CD4-positive, alpha-beta memory T cell (primary cell): Measurements from ENCODE around the gene PSMB9. TPM values are rescaled to one million over a fixed set of nuclear protein-coding genes. Genes with fewer than 3 reads are reported as not detected.

ENCODE experiments used
- CTCF ChIA-PET: fragments of 350-600 bp; sonication (Branson Sonifier 250); formaldehyde crosslinking; loops from one replicate; lab custom pipeline; 2021; ENCODE audit warnings: inconsistent platforms; ENCODE audit not compliant: partially characterized antibody; lab: Charles Lee
- POLR2A ChIA-PET: fragments of 350-600 bp; sonication (Branson Sonifier 250); formaldehyde crosslinking; loops from one replicate; lab custom pipeline; 2021; ENCODE audit not compliant: partially characterized antibody; lab: Charles Lee
- DNase-seq, 5 donors: peaks; one replicate each; pipeline versions ENCODE4 v3.0.0 to v3.0.0-alpha.2; 2020 to 2022; ENCODE audit warnings: mixed read lengths in 1 of 5
- H3K27ac ChIP-seq: one replicate; pipeline ENCODE4 v1.7.0; 2013; ENCODE audit warnings: low read depth, low read length
- H3K27me3 ChIP-seq: 2 replicates; pipeline ENCODE4 v1.7.0; 2013; ENCODE audit warnings: mild to moderate bottlenecking, low read length, moderate library complexity; ENCODE audit not compliant: insufficient read depth
- H3K36me3 ChIP-seq: 2 replicates; pipeline ENCODE4 v1.7.0; 2013; ENCODE audit warnings: mild to moderate bottlenecking, low read length, moderate library complexity; ENCODE audit not compliant: insufficient read depth
- H3K4me1 ChIP-seq: 2 replicates; pipeline ENCODE4 v1.7.0; 2013; ENCODE audit warnings: mild to moderate bottlenecking, low read length, moderate library complexity; ENCODE audit not compliant: insufficient read depth
- H3K4me3 ChIP-seq, 2 donors: one replicate each; pipeline ENCODE4 v1.7.0; 2013; ENCODE audit warnings: low read length in 2 of 2, mild to moderate bottlenecking in 1 of 2
- H3K9me3 ChIP-seq, 2 donors: one replicate each; pipeline ENCODE4 v1.7.0; 2013; ENCODE audit warnings: low read length in 2 of 2, control low read depth in 1 of 2; ENCODE audit not compliant: control insufficient read depth in 1 of 2
- H3K27ac Mint-ChIP-seq, 7 donors: one replicate each; pipeline ENCODE4 v1.8.0; 2020 to 2021; ENCODE audit warnings: mixed read lengths in 7 of 7, mild to moderate bottlenecking in 6 of 7, inconsistent platforms in 3 of 7, moderate library complexity in 3 of 7
- H3K27me3 Mint-ChIP-seq, 2 donors: one replicate each; pipeline ENCODE4 v1.8.0; 2020 to 2021; ENCODE audit warnings: mixed read lengths in 2 of 2
- H3K36me3 Mint-ChIP-seq, 2 donors: one replicate each; pipeline ENCODE4 v1.8.0; 2020 to 2021; ENCODE audit warnings: mixed read lengths in 2 of 2, inconsistent platforms in 1 of 2, mild to moderate bottlenecking in 1 of 2
- H3K4me1 Mint-ChIP-seq, 4 donors: one replicate each; pipeline ENCODE4 v1.8.0; 2020 to 2021; ENCODE audit warnings: mixed read lengths in 4 of 4, mild to moderate bottlenecking in 1 of 4
- H3K4me3 Mint-ChIP-seq, 8 donors: one replicate each; pipeline ENCODE4 v1.8.0; 2020 to 2021; ENCODE audit warnings: mixed read lengths in 8 of 8, mild to moderate bottlenecking in 7 of 8, moderate library complexity in 6 of 8, inconsistent platforms in 3 of 8
- H3K9me3 Mint-ChIP-seq, 8 donors: one replicate each; pipeline ENCODE4 v1.8.0; 2020 to 2021; ENCODE audit warnings: mixed read lengths in 8 of 8, mild to moderate bottlenecking in 5 of 8, inconsistent platforms in 3 of 8, moderate library complexity in 1 of 8
- intact Hi-C: fragments of 100-400 bp; cut with micrococcal nuclease; formaldehyde crosslinking; loops from one replicate; pipeline ENCODE4 v1.15.1; 2023
- polyA plus RNA-seq, 2 donors: library from polyadenylated mRNA; unstranded; fragments of 300-500 nt; fragmentation: Illumina TruSeq; gene quantifications; one replicate each; pipeline ENCODE4 v1.2.3, GENCODE V29; 2021
- total RNA-seq, 2 experiments: library from RNA; stranded (reverse); gene quantifications; one replicate each; pipeline ENCODE4 v1.2.3, GENCODE V29; 2021

PSMB9 gene
- total and polyA plus RNA-seq, 4 experiments from 2014 or later: 141 to 763 (median 323) TPM

GRCh38 chr6:32903952-32904351, 50.0 kb downstream of the PSMB9 start:
- H3K9me3 ChIP-seq: no peaks in the 10 kb centered on the region
- Mint-ChIP-seq H3K27me3 (peaks cover 1 to 2% of the 10 kb centered on the region in 2 donors), H3K4me1 (no peaks in the 10 kb centered on the region), H3K4me3 (no peak overlapping the region), H3K27ac (no peak overlapping the region), H3K36me3 (peaks cover 0 to 9% of the 10 kb centered on the region in 2 donors), H3K9me3 (no peaks in the 10 kb centered on the region)
- H3K27ac ChIP-seq: no peak overlapping the region
- ChIA-PET CTCF (interaction anchor here (1.0 to 1.1 kb wide), 5 partner anchors 9 to 81 kb away, joined by 3 to 5 read pairs (median 4); no protein-coding TSS in a partner anchor), POLR2A (interaction anchor here (1.8 kb wide), 1 partner anchor 9 kb away, joined by 6 read pairs; no protein-coding TSS in a partner anchor)
- H3K36me3 ChIP-seq: no peaks in the 10 kb centered on the region
- H3K4me1 ChIP-seq: no peaks in the 10 kb centered on the region
- H3K4me3 ChIP-seq: no peak overlapping the region
- no peaks in the 10 kb centered on the region for H3K27me3 ChIP-seq
- DNase-seq: no peak
- intact Hi-C loops: no loop called here

- no peak overlapping the region for H3K27ac Mint-ChIP-seq
- ChIA-PET CTCF (interaction anchor here (1.0 to 1.1 kb wide), 7 partner anchors 8 to 80 kb away, joined by 3 to 5 read pairs (median 4); partner anchors contain the start of gene HLA-DMA), POLR2A (interaction anchor here (1.9 kb wide), 1 partner anchor 67 kb away, joined by 6 read pairs; no protein-coding TSS in a partner anchor)
- no peaks in the 10 kb centered on the region for H3K4me1 Mint-ChIP-seq
- H3K9me3 ChIP-seq: no peaks in the 10 kb centered on the region
- H3K27me3 ChIP-seq: no peaks in the 10 kb centered on the region
- no peak overlapping the region for H3K27ac ChIP-seq
- H3K9me3 Mint-ChIP-seq: no peaks in the 10 kb centered on the region
- no peaks in the 10 kb centered on the region for H3K4me1 ChIP-seq
- no peak overlapping the region for H3K4me3 Mint-ChIP-seq
- intact Hi-C loops: no loop called here
- no peaks in the 10 kb centered on the region for H3K36me3 ChIP-seq
- peaks cover 1 to 2% of the 10 kb centered on the region in 2 donors for H3K27me3 Mint-ChIP-seq
- H3K4me3 ChIP-seq: no peak overlapping the region
- DNase-seq: no peak
- peaks cover 0 to 9% of the 10 kb centered on the region in 2 donors for H3K36me3 Mint-ChIP-seq
Observed at GRCh38 chr6:32905078-32905477, 51.1 kb downstream of the PSMB9 start.

- H3K27me3 ChIP-seq: no peaks in the 10 kb centered on the region
- ChIA-PET CTCF (no interaction called here), POLR2A (interaction anchor here (1.9 kb wide), 1 partner anchor 65 kb away, joined by 6 read pairs; no protein-coding TSS in a partner anchor)
- H3K9me3 ChIP-seq: no peaks in the 10 kb centered on the region
- Mint-ChIP-seq H3K27ac (no peak overlapping the region), H3K4me3 (no peak overlapping the region), H3K9me3 (no peaks in the 10 kb centered on the region), H3K4me1 (no peaks in the 10 kb centered on the region), H3K27me3 (peaks cover 3 to 4% of the 10 kb centered on the region in 2 donors), H3K36me3 (peaks cover 0 to 2% of the 10 kb centered on the region in 2 donors)
- no peak overlapping the region for H3K27ac ChIP-seq
- no peaks in the 10 kb centered on the region for H3K36me3 ChIP-seq
- no peaks in the 10 kb centered on the region for H3K4me1 ChIP-seq
- no peak for DNase-seq
- intact Hi-C loops: no loop called here
- no peak overlapping the region for H3K4me3 ChIP-seq
Observed at GRCh38 chr6:32906539-32906938, 52.5 kb downstream of the PSMB9 start.

- Histone ChIP-seq H3K36me3 (no peaks in the 10 kb centered on the region), H3K27ac (no peak overlapping the region), H3K4me1 (no peaks in the 10 kb centered on the region), H3K4me3 (no peak overlapping the region), H3K9me3 (no peaks in the 10 kb centered on the region), H3K27me3 (no peaks in the 10 kb centered on the region)
- intact Hi-C loops: no loop called here
- ChIA-PET CTCF (interaction anchor here (1.7 kb wide), 1 partner anchor 44 kb away, joined by 4 read pairs; the partner anchor contains the start of gene HLA-DMA), POLR2A (no interaction called here)
- H3K9me3 Mint-ChIP-seq: no peaks in the 10 kb centered on the region
- H3K27me3 Mint-ChIP-seq: peaks cover 5 to 11% of the 10 kb centered on the region in 2 donors
- no peak overlapping the region for H3K4me3 Mint-ChIP-seq
- no peaks in the 10 kb centered on the region for H3K4me1 Mint-ChIP-seq
- H3K27ac Mint-ChIP-seq: no peak overlapping the region
- H3K36me3 Mint-ChIP-seq: no peaks in the 10 kb centered on the region
- DNase-seq: no peak
Observed at GRCh38 chr6:32908897-32909296, 54.9 kb downstream of the PSMB9 start.

Other genes starting within 250 kb of the PSMB9 start
- gene HLA-DQA1, start 216.8 kb upstream of the PSMB9 start, total RNA-seq: 1 to 10 TPM; 5.8 to 6.7 TPM
- gene HLA-DQA1, start 216.8 kb upstream of the PSMB9 start, polyA plus RNA-seq: 1 to 10 TPM in 1 of 2 donors, not detected in 1; 4.7 TPM
- gene HLA-DQB1, start 187.5 kb upstream of the PSMB9 start, total RNA-seq: 1 to 10 TPM; 6.3 to 9.9 TPM
- 10 to 100 TPM in 1 of 2 donors, 1 to 10 TPM in 1; 1.4 to 11.1 TPM for gene HLA-DQB1, start 187.5 kb upstream of the PSMB9 start, polyA plus RNA-seq
- gene HLA-DQA2, start 112.8 kb upstream of the PSMB9 start, total RNA-seq: not detected
- gene HLA-DQA2, start 112.8 kb upstream of the PSMB9 start, polyA plus RNA-seq: under 1 TPM in 1 of 2 donors, not detected in 1; 0.77 TPM
- not detected for gene HLA-DQB2, start 90.7 kb upstream of the PSMB9 start, total RNA-seq
- gene HLA-DQB2, start 90.7 kb upstream of the PSMB9 start, polyA plus RNA-seq: 1 to 10 TPM in 1 of 2 donors, not detected in 1; 2.9 TPM
- 1 to 10 TPM in 1 of 2 experiments, under 1 TPM in 1; 0.61 to 1.1 TPM for gene HLA-DOB, start 37.2 kb upstream of the PSMB9 start, total RNA-seq
- gene HLA-DOB, start 37.2 kb upstream of the PSMB9 start, polyA plus RNA-seq: 1 to 10 TPM in 1 of 2 donors, under 1 TPM in 1; 0.22 to 2.8 TPM
- gene TAP2, start 15.5 kb upstream of the PSMB9 start, total RNA-seq: 100 to 1,000 TPM; 106 to 112 TPM
- gene TAP2, start 15.5 kb upstream of the PSMB9 start, polyA plus RNA-seq: 10 to 100 TPM; 11.0 to 16.5 TPM
- 100 to 1,000 TPM; 134 to 138 TPM for gene PSMB8, start 10.1 kb upstream of the PSMB9 start, total RNA-seq
- gene PSMB8, start 10.1 kb upstream of the PSMB9 start, polyA plus RNA-seq: 100 to 1,000 TPM; 363 to 426 TPM
- 100 to 1,000 TPM; 136 to 141 TPM for gene TAP1, start 488 bp upstream of the PSMB9 start, total RNA-seq
- gene TAP1, start 488 bp upstream of the PSMB9 start, polyA plus RNA-seq: 100 to 1,000 TPM; 300 to 324 TPM
- gene HLA-DMB, start 86.8 kb downstream of the PSMB9 start, total RNA-seq: 1 to 10 TPM; 7.9 to 8.1 TPM
- gene HLA-DMB, start 86.8 kb downstream of the PSMB9 start, polyA plus RNA-seq: 10 to 100 TPM in 1 of 2 donors, 1 to 10 TPM in 1; 7.6 to 15.5 TPM
- 10 to 100 TPM in 1 of 2 experiments, 1 to 10 TPM in 1; 8.5 to 10.2 TPM for gene HLA-DMA, start 98.9 kb downstream of the PSMB9 start, total RNA-seq
- gene HLA-DMA, start 98.9 kb downstream of the PSMB9 start, polyA plus RNA-seq: 10 to 100 TPM in 1 of 2 donors, 1 to 10 TPM in 1; 8.1 to 26.0 TPM
- 100 to 1,000 TPM; 375 to 378 TPM for gene BRD2, start 114.4 kb downstream of the PSMB9 start, total RNA-seq
- gene BRD2, start 114.4 kb downstream of the PSMB9 start, polyA plus RNA-seq: 10 to 100 TPM; 13.7 to 87.8 TPM
- gene HLA-DOA, start 155.4 kb downstream of the PSMB9 start, total RNA-seq: 1 to 10 TPM in 1 of 2 experiments, under 1 TPM in 1; 0.69 to 1.4 TPM
- 1 to 10 TPM in 1 of 2 donors, not detected in 1; 1.8 TPM for gene HLA-DOA, start 155.4 kb downstream of the PSMB9 start, polyA plus RNA-seq
- gene HLA-DPA1, start 219.5 kb downstream of the PSMB9 start, total RNA-seq: 10 to 100 TPM; 17.0 to 18.2 TPM
- gene HLA-DPA1, start 219.5 kb downstream of the PSMB9 start, polyA plus RNA-seq: 10 to 100 TPM; 40.0 to 41.6 TPM
- 10 to 100 TPM; 14.5 to 17.2 TPM for gene HLA-DPB1, start 221.8 kb downstream of the PSMB9 start, total RNA-seq
- gene HLA-DPB1, start 221.8 kb downstream of the PSMB9 start, polyA plus RNA-seq: 10 to 100 TPM; 50.5 to 76.9 TPM